Mesenteric fat pad (tissue), 1 donor: ENCODE measurements around the gene WDR17. TPM values are rescaled to one million over a fixed set of nuclear protein-coding genes. Genes with fewer than 3 reads are reported as not detected.
"Not testable (repeated sequence)": the region's sequence is repeated elsewhere in the genome, so short reads cannot be mapped to it uniquely, and the experiment has no call there.

ENCODE experiments used
- DNase-seq: peaks from one replicate; pipeline ENCODE4 v3.0.0-alpha.2; 2020; ENCODE audit warnings: low spot score
- total RNA-seq: library from RNA; stranded (reverse); fragmentation: NEBNext Ultra II Directional; extraction: Animal tissue kit (Norgen Biotek cat#: 25700); gene quantifications from one replicate; pipeline ENCODE4 v1.2.1, GENCODE V29; 2021
- donor health status: DM: yes; HTN: yes; CAD: no.

The WDR17 gene
- total RNA-seq, 1 donor from 2014 or later = 1.4 TPM

DNA sequence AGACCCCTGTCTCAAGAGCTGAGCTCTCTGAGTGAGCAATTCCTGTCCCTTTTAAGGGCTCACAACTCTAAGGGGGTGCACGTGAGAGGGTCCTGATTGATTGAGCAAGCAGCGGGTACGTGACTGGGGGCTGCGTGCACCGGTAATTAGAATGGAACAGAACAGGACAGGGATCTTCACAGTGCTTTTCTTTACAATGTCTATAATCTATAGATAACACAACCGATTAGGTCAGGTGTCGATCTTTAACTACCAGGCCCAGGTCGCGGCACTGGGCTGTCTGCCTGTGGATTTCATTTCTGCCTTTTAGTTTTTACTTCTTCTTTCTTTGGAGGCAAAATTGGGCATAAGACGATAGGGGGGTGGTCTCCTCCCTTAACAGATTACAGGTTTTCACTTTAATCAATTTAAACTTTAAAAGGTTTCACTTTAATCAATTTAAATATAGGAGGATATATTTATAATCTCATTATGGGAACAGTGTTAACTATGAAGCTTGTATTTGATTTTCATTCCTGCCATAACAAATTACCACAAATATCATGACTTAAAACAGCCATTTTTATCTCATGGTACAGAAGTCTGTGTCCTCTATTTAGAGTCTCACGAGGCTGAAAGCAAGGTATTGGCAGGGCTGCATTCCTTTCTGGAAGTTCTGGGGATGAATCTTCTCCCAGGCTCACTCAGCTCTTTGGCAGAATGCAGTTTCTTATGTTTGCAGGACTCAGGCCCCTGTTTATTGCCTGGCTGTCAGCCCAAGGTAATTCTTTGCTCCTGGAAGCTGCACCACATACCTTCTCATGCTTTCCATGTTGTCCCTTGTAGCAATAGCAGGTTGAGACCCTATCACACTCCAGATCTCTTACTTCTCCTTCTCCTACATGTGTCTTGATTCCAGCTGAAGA, 124.5 kb downstream of the WDR17 start:
- no peak for DNase-seq

DNA sequence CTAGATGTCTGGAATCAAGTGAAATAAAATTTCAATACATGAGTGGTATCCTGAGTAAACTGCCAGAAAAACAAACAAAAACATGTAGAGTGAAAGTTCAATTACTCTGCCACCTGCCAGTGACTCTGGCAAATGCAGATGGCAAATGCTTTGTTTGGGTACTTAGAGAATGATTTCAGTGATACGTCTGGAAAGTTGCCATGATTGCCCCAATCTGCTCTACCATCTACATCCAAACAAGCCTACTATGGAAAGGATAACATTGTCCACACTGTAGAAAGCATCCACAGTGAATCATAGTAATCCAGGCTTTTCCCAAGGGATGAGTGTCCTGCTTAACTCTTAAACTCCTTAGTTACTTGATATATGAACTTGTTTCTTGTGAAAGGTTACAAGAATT, 126.3 kb downstream of the WDR17 start:
- DNase-seq = no peak

DNA sequence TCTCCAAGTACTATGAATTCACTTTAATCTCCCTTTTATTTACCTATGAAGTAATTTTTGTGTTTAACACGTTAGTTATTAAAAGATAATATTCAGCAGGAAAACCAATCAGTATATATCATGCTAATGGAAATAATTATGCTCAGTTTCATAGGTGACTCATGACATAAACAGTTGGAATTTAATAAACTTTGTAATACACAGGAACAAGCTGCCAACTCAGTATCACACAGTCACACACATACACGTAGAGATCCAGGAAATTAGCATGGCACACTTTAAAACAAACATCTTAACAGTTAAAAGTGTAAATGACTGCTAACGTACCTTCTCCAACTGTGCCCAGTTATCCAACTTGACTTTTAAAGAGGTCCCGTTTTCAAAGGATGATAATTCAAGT, 127.5 kb downstream of the WDR17 start:
- no peak for DNase-seq

DNA sequence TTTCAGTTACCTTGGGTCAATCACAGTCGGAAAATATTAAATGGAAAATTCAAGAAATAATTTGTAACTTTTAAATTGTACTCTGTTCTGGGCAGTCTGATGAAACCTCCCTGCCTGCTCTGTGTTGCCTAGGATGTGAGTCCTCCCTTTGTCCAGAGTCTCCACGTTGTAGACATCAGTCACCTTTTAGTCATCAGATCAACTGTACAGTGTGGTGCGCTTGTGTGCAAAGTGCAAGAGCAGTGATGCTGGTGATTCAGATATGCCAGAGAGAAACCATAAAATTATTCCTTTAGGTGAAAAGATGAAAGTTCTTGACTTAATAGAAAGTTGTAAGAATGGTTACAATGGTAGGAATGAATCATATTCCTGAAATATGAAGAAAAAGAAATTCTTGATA, 128.3 kb downstream of the WDR17 start:
- DNase-seq = no peak

DNA sequence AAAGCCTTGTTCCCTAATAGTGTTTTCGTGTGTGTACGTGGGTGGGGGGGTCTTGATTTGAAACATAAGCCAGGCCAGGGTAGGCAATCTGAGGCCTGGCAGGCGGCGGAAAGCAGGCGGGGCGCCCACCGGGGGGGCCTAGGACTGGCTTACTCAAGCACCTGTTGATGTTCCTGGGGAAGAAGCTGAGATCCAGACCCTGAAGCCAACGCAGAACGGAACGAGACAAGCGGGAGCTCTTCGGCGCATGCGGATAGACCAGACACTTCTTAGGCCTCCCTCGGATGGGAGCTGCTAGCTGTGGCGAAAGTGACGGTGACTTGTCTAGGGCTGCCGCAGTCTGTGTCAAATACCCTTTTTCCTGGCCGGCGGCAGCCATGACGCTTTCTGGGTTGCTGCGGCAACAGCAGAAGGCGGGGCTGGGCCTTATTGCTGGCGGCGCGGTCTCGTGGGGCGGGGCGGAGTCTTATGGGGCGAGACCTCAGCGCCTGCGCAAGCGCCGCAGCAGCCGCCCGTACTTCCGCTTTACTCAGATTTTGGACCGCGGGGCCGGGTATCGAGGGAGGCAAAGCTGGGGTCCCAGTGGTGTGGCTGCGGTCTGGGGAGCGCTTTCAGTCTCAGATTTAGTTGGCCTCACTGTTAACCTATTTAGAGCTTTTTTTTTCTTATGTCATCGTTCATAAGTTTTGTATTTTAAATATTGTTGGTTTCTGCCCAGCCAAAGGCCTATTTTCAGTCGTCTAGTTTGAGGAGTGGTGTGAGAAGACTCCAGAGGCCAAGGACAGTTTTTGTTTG, 129.7 kb downstream of the WDR17 start, which contains the start of gene SPATA4:
SPATA4 (minus strand) TSS at position 402 of the 795 bp plus-strand sequence; CDS start at position 379, 23 bp downstream.
- peak; percentile 98 for DNase-seq

DNA sequence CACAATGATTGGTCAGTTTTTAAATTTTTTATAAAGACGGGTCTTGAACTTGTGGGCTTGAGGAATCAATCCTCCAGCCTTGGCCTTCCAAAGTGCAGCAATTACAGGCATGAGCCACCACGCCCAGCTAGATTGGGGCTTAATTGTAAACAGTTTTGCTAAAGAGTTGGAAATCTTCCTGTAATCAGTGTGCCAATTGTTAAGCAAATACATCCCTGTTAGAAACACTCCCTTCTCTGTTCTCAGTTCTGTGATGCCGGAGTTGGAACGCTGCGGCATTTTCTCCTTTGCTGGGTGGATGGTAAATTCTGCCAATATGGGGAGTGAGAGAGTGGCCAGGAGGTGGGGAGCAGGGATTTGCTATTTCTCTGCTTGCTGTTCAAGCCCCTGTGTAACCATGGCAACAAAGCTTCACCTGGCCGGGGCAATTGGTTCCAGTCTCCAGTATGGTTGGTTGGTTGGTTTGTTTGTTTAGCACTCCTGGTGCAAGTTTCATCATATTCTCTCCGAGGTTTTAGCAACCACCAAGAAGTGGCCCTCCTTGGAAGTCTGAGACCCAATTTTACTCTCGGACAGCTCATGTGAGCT, 132.8 kb downstream of the WDR17 start:
- DNase-seq = no peak

DNA sequence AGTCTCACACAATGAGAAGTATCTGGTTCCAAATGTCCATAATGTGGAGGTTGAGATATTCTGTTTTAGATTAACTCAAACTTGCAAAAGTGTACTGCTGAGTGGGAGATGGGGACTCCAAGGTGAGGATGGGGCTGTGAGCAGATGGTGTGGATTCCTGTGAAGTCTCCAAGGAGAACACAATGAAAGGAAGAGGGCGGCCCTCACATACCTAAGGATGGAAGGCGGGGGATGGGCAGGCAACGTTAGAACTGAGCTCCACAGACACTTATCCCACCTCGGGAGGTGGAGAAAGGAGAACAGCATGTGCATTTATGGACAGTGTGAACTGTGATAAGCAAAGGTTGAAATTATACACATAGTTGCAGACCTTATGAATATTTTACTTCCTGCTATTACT, 139.7 kb downstream of the WDR17 start:
- no peak for DNase-seq

DNA sequence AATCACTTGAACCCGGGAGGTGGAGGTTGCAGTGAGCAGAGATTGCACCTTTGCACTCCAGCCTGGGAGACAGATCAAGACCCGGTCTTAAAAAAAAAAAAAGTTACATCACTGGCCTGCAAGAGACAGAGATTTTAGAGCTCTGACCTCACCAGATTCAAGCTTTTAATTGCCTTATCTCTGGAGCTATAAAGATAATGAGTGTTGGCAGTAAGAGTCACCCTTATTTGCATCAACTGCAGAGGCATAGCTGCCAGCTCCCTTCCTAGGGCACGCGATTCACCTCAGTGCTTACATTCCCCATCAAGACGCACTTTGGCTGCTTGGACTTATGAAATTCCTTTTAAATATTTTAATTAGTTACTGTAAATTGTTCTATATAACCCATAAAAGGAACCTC, 142.2 kb downstream of the WDR17 start:
- no peak for DNase-seq

DNA sequence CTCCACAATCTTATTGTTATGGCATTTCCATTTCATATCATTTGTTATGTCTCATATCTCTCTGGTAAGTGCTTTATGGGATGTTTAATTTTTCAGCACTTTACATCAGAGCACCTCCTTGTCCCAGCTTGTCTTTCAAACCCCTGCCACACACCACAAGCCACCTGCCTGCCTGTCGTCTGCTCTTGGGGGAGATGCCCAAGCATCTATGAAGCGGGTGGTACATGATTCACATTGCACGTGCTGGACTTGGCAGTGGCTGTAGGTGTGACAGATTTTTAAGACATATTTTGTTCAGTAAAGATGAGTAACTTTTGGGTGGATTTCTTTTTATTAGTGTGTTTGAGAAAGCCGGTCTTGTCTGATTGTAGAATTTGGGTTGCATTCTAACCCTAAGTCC, 143.9 kb downstream of the WDR17 start:
- DNase-seq = no peak

DNA sequence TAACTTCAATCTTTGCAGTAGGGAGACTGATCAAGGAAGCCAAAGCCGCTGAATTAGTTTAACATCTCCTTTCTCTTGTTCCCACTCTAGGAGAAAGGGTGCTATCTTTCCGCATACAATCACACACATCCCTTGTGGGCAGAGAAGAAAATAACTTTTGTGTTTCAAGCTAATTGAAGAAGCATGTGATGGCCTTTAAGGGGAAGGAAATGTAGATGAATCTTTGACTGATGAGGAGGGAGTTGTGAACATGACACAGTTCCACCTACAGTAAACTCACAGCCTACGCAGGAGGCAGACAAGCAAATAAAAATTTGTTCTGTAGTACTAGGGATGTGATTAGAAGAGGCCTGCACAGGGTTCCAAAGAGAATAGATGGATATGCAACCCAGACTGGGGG, 144.5 kb downstream of the WDR17 start:
- DNase-seq = no peak

DNA sequence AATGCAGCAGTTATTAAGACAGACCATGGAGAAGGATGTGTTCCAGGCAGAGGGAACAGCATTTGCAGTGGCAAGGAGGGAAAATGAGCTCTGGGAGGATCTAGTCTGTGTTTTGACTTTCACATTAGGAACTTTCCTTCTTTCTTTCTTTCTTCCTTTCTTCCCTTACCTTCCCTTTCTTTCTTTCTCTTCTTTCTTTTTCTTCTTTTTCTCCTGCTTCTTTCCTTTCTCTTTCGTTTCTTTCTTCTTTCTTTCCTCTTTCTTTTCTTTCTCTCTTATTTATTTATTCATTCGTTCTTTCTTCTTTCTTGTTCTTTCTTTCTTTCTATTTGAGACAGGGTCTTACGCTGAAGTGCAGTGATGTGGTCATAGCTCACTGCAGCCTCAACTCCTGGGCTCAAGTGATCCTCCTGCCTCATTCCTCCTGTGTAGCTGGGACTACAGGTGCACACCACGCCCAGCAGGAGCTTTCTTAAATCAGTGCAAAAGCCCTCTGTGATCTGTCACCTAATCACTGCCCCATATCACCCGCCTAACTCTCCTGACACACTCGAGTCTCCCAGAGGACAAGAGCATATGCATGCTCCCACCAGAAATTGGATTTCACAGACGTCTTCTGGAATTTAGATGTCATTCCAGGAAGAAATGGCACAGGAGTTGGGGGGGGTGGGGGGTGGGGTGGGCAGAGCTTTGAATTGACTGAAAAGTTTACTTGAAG, 145.1 kb downstream of the WDR17 start:
- DNase-seq = no peak

DNA sequence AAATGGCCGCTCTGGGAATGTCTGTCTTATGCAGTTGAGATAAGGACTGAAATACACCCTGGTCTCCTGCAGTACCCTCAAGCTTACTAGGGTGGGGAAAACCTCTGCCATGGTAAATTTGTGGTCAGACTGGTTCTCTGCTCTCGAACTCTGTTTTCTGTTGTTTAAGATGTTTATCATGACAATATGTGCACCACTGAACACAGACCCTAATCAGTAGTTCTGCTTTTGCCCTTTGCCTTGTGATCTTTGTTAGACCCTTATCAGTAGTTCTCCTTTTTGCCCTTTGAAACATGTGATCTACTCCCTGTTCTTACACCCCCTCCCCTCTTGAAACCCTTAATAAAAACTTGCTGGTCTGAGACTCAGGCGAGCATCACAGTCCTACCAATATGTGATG, 146.7 kb downstream of the WDR17 start:
- not testable (repeated sequence) for DNase-seq

DNA sequence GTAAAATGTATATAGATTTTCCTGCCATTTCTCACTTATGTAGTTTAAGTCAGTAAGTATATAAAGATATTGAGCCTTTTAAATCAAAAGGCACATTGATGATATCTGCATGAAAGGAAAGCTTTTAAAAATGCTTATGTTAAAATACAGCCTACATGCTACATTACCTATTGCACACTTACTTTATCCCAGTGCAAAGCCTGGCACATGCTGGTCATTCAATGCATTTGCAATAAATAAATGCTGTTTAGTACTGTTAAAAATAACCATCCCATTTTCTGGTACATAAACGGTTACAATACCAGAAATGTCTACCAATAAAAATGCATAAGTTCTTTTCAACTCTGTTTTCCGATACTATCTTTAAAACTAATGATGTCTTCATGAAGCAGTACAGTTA, 151.9 kb downstream of the WDR17 start:
- DNase-seq = no peak

DNA sequence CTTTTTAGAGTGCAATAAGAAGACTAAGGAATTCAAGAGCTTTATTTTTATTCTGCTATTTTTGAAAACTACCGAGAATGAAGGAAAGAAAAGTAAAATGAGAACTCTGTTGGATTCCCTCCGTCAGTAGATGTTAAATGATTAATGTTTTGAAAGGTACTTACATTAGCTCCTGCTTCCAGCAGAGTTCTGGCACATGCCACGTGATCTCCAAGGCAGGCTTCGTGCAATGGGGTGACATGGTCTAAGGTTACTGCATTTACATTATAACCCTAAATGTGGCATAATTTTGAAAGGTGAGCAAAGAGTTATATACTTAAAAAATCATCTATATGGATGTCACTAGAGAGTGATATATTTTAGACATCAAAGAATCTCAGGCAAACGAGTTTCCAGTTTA, 156.5 kb downstream of the WDR17 start:
- no peak for DNase-seq

DNA sequence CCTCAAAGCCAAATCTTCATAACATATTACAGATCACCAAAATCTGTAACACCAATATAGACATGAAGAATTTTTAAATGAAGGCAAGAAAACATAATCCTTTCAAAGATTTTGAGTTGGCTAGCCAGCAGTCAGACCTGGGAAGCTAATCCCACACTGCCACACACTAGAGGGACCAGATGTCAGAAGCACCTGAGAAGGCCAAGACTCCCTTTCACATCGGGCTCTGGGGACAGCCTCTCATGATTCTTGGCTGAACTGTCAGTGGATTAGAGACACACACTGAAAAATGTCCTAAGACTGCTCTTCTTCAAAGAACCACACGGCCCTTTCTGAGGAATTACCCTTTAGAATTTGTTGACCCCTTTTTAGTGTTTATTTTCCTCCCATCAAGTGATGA, 157.9 kb downstream of the WDR17 start:
- no peak for DNase-seq

DNA sequence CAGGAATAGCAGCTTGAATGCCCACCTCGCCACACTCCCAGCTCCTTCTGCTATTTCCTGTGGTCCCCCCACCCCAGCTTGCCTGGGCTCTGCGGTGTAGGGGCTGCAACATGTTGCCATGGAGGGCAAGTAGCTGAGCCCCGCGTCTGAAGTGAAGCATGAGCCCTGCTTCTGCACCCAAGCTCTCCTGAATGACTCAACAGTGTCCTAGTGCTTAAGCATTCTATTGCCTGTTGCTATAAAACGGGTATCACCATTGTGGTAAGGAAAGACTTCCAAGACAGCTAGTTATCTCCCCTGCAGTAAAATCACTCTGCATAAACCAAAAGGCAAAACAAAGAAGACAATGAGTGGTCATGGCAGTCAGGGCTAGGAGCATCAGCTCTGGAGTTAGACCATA, 161.1 kb downstream of the WDR17 start:
- DNase-seq = no peak

DNA sequence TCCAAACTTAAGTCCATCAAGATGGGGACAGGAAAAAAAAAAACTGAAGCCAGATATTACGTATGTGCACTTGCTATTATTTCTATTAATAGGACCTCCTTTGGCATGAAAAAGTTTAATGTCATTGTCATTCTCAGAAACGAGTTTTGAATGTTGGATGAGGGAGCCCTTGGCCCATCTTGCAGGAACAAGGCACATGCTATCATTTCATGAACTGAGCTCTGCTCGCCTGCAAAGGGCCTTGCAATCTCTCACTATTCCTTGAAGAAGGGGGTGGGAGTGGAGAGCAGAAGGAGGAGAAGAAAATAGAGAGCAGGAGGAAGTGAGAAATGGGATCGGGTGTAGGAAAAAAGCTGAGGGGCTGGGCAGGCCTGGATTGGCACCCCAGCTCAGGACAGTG, 164.0 kb downstream of the WDR17 start:
- no peak for DNase-seq
